ENCODE data around the gene SHISA6. TPM values are rescaled to one million over a fixed set of nuclear protein-coding genes. Genes with fewer than 3 reads are reported as not detected.

The SHISA6 gene
- total RNA-seq, 1 donor from 2014 or later = not detected

DNA sequence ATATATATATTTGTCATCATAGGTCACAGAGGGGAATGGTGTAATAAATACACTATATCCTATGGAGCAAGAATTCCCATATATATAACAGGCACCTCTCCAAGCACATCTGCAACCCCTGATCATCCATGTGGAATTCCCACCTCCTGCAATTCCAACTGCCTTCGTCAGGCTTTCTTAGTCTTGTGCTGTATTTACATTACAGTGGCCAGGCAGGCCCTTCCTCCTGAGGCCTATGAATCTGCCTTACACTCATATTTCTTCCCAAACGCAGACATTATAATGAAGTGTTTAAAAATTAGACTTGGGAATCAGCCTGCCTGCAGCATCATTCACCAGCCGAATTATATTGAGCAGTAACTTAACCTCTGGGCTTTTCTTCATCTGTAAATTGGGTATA is 338.0 kb downstream of the SHISA6 start:
- DNase-seq (ENCODE audit: low read depth, low spot score) = no peak

DNA sequence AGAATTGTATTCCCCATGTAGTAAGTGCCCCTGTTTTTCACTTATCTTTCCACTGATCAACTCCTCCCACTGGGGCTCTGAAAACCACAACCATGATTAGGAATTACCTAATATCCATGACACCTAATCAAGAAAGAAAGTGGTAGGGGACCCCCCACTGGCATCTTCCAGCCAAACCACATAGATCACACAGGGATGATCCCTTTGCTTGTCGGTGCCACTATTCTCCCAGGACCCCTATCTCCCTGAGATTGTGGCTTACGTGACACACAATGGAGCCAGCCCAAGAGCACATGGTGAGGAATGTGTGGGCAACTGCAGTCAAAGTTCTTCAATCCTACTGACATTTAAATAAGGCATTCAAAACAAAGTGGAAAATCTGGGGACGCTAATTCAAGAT is 339.7 kb downstream of the SHISA6 start:
- no peak for DNase-seq (ENCODE audit: low read depth, low spot score)

DNA sequence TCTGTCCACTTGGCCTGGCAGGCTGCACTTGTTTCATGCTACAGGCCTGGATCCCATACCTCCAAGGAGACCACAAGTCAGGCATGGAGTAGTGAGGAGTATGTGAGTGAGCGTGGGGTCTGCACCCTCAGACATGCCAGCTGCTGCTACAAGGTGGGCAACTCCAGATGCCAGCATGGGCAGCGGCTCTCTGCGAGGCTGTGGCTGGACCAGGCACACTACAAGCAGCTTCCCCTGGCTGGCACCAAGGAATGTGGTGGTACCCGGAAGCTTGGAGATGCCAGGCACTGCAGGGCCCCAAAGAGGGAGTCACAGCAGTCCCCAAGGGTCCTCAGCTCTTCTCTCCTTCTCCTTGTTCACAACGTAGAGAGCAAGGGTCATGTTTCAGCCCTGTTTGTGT is 341.2 kb downstream of the SHISA6 start:
- no peak for DNase-seq (ENCODE audit: low read depth, low spot score)

DNA sequence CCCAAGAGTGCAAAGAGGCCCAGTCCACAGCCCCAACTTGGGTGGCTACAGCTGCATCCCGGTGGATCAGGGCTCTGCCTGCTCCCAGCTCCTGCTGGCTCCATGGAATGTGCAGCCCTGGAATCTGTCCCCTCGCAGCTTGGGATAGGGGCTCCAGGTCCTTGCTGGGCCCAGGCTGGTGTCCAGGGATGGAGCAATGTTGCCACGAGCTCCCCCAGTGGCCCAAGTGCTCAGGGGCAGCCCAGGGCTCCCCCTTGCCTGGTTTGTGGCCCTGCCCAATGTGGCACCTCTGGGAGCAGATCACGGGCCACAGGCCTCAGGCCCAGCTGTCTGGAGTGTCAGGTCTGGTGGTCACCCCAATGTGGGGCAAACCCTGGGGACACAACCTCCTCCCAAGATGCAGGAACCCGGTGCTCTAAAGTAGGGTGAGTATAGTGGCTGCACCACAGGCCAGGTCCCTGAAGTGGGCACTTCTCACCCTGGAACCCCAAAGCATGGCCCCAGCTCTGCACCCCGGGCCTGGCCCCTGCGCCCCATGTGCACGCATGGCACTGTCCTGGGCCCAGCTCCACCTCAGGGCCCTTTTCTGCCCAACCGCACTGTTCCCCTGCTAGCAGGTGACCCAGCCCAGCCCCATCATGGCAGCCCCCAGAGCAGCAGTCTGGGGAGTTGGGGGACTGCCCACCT is 342.4 kb downstream of the SHISA6 start:
- DNase-seq (ENCODE audit: low read depth, low spot score) = no peak

DNA sequence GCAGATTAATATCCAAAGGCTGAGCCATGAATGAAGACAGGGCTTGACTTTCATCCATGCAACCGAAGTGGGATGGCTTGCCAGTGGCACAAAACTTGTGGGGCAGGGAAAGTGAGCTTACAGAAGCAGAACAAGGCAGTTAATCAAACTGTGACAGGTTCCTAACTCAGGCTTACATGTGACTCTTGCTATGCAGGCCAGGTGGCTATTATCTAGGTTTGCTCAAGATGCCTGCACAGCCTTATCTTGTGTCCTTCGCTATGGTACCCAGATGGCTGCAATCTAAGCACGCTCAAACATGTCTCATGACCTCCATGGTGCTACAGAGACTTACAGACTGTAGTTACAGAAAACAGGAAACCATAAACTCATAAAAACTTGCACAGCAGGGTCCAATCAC is 348.7 kb downstream of the SHISA6 start:
- DNase-seq (ENCODE audit: low read depth, low spot score) = no peak

DNA sequence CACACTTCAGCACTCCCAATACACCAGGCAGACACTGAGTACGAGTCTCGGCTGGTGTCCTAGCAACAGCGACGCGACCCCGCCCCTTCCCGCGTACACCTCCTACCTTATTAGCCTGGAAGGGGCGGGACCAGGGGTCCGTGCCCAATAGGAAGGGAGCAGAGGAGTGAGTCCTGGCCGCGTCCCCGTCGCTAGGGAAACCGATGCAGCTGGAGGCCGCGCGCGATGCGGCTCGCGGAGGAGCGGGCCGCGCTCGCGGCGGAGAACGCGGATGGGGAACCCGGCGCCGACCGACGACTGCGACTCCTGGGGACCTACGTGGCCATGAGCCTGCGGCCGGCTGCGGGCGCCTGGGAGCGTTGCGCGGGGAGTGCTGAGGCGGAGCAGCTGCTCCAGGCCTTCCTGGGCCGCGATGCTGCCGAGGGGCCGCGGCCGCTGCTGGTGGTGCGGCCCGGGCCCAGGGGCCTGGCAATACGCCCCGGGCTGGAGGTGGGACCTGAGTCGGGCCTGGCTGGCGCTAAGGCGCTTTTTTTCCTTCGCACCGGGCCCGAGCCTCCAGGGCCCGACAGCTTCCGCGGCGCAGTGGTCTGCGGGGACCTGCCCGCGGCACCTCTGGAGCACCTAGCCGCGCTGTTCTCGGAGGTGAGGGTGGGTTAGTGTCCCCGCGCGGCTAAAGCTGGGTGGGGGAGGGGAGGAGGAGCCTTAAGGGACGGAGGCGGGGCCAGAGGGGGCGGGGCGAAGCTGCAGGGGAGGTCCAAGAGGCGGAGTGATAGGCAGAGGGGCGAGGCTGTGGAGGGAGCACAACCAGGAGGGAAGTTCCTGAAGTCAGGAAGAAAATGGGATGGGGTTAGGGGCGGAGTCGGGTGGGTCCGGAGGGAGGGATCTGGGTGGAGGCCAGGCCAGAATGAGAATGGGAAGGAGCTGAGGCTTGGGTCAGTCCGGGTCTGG is 357.5 kb downstream of the SHISA6 start, which contains the start of gene DNAH9:
Gene DNAH9, plus strand, starts transcription at position 197 of the 948 bp plus-strand sequence. Its CDS starts 29 bp downstream, at position 226.
- DNase-seq (ENCODE audit: low read depth, low spot score) = no peak

DNA sequence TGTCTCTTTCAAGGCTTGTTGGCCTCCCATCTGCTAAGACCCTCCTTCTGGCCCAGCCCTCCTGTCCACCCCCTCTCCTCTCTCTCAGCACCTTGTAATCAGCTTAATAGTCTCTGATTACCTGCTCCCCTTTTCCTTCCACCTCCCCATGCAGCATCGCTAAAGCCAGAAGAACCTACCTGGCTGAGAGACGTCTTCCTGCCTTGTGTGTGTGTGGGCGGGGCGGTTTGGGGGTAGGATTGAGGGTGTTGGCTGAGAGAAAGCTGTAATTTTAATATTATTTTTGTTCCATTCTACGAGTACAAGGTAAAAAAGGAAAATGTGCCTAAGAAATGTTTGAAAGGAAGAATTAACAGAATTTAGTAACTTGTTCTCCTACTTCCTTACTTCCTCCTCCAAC is 360.6 kb downstream of the SHISA6 start:
- no peak for DNase-seq (ENCODE audit: low read depth, low spot score)

DNA sequence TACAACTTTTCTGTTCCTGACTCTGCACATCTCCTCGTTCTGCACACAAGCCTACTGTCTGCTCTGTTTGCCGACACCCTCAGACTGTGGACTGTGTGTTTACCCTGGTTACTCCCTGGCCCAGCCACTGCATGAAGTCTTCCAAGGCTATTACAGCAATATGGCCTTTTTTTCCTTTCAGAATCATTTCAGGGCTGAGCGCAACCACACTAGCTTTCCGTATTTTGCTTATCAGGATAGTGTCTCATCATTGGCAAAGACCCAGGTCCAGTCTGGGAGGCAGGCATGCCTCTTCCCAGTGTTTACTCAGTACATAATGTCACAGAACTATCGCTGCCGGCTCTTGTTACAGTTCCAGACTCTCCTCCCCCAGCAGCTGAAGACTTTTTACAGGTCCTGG is 367.4 kb downstream of the SHISA6 start:
- no peak for DNase-seq (ENCODE audit: low read depth, low spot score)

DNA sequence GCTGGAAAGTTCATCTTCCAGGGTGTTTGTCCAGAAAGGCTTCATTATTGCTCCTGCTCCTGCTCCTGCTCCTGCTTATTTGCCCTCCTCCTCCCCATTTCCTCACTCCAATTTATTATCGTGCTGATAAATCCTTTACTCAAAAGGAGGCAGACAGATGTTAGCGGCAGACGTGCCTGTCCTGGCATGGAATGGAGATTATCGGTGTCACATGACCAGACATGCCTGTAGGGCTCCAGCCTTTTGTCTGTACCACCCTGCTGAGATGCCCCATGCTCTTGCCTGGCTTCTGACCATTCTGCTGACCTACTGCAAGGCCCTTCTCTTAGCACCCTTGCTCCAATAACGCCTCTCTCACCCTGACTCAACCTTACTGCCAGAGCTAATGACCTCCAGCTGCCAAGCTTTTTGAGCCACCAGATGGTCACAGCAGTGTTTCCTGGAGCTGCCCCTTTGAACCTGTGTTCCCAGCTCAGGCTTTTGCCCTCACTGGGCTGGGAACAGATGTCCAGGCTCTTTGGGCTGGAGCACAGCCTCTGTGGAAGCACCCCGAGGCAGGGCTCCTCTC is 370.1 kb downstream of the SHISA6 start:
- DNase-seq (ENCODE audit: low read depth, low spot score) = no peak

DNA sequence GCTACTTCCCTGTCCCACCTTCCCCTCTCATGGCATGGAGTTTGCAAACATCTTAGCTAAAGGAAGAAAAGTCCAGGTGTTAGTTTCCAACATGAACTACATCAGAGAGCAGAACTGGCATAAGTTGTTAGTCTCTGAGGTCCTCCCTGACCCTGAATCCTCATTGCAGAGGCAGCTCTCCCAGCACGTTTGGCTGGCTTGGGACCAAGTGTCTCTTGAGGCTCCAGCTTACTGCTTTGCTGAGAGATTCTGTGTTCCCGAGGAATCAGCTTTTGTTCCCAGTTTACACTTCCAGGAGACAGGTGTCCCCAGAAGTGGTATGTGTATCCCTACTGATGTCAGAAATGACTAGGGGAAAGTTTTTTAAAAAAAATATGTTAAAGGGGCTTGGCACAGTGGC is 371.9 kb downstream of the SHISA6 start:
- no peak for DNase-seq (ENCODE audit: low read depth, low spot score)
